Pancreas (tissue), 10 donors: ENCODE measurements around the gene MKKS. TPM values are rescaled to one million over a fixed set of nuclear protein-coding genes. Genes with fewer than 3 reads are reported as not detected.

Experiments used
- ATAC-seq, 4 donors: fragments of 200-7000 bp; cut with Tn5 transposase; one replicate each; pipeline versions ENCODE4 v1.8.0 to v1.9.1; 2020; ENCODE audit warnings: mild to moderate bottlenecking in 4 of 4, moderate library complexity in 4 of 4
- DNase-seq, 6 donors: peaks; one replicate each; pipeline ENCODE4 v3.0.0-alpha.2; 2020
- FAIRE-seq: peaks from 2 replicates; lab custom pipeline; 2012; peaks lifted over from hg19 to GRCh38; lab: Jason Lieb, UNC
- H3K27ac ChIP-seq, 4 donors: fragments of 200-600 bp; sonication (generic); 1 replicate in 3 of 4; 2 replicates in 1 of 4; pipeline versions ENCODE4 v1.5.0 to v1.8.0; 2020
- H3K27me3 ChIP-seq, 4 donors: fragments of 200-600 bp; one replicate each; pipeline ENCODE4 v1.8.0; 2021
- H3K36me3 ChIP-seq, 3 donors: fragments of 200-600 bp; sonication (generic) in 1 of 3; one replicate each; pipeline versions ENCODE4 v1.5.0 to v1.8.0; 2020 to 2021
- H3K4me1 ChIP-seq, 3 donors: fragments of 200-600 bp; one replicate each; pipeline ENCODE4 v1.8.0; 2021
- H3K4me3 ChIP-seq, 4 donors: fragments of 200-600 bp; sonication (generic) in 2 of 4; one replicate each; pipeline versions ENCODE4 v1.5.0 to v1.8.0; 2020 to 2021
- H3K9me3 ChIP-seq, 4 donors: fragments of 200-600 bp; one replicate each; pipeline ENCODE4 v1.8.0; 2021
- WGBS, 2 donors: extraction: QIAGEN DNeasy Blood & Tissue Kit; methylation state at CpG; one replicate each; pipeline ENCODE4 v1.1.7; 2013; 5-methylcytosine and 5-hydroxymethylcytosine counted together
- intact Hi-C, 3 donors: fragments of 100-400 bp; cut with DNase I; formaldehyde crosslinking; loops; one replicate each; pipeline versions ENCODE4 v1.11.1 to v1.14.2; 2022
- polyA plus RNA-seq, 2 donors: library from polyadenylated mRNA; stranded (reverse); fragments of 200-250 nt; gene quantifications; one replicate each; pipeline ENCODE4 v1.2.3, GENCODE V29; 2013
- total RNA-seq, 6 donors: library from RNA; stranded (reverse); fragmentation: NEBNext Ultra II Directional in 4 of 6; extraction: Animal tissue kit (Norgen Biotek cat#: 25700) in 4 of 6; gene quantifications; one replicate each; pipeline versions ENCODE4 v1.2.1 to v1.2.4, GENCODE V29; 2021 to 2023
- TF ChIP-seq, protein P1 (sequence below), 4 donors: fragments of 200-600 bp; sonication (generic) in 3 of 4; IDR thresholded peaks; one replicate each; pipeline versions ENCODE4 v1.5.0 to v1.8.0; 2021; ENCODE audit warnings: antibody characterized with exemption in 4 of 4
- donor health status: healthy with polysubstance abuse.
- donor health status: DM: no; HTN: no; CAD: no; lungs with moderate emphysema.
- donor health status: DM: no; HTN: no; CAD: no.
- donor health status: control.
- donor health status: control.
- donor health status: Bipolar disorder and iron deficiency.
- donor health status: DM: yes; HTN: yes; CAD: no.
- donor health status: DM: no; HTN: no; CAD: no.
- donor health status: DM: no; HTN: no; CAD: no.
- donor health status: DM: yes; HTN: yes; CAD: no.

Gene MKKS
- total and polyA plus RNA-seq, 8 donors: 5.3 to 15.3 (median 7.4) TPM

DNA sequence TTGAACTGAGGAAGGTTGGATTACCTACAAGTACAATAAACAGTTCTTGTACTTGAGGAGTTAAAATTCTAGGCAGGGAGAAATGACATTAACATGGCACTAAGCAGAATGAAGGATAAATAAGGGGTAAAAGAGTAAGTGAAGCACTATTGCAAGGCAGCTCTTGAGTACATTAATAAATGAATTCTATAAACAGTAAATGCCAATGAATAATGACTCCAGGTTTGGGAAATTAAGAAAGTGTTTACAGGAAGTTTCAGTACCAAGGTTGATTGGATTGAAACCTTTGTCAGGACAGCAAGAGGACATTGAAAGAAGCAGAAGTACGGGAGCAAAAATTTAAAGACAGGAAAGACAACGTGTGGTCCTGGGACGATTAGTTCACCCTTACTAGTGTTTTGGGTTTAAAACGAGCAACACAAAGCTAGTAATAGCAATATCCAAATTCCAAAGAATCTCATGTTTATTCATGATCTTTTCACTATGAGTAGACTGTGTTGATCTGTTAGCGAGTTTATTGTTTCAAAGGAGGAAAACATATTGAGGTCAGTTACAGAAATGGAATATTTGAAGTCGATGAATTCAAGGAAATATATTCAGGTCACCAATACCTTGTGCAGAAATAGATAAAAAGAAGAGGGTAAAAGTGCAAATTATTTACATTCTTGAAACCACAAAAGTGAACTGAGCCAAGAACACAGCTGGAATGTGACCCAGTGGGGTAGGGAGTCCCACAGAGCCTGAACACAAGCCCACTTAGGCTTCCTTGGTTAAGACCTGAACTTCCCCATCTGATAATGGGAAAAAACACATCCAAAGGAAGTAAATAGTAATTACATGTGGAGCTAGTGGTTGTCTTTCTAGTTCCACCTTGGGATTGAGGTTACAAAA lies 80.8 kb downstream of the MKKS start:
- DNase-seq (no peak), FAIRE-seq (no peak), ATAC-seq (peak in 2 of 4 donors; percentile 28 to 50)
- Histone ChIP-seq H3K27ac (peak overlapping the region in 2 of 4 donors; percentile 32 to 34), H3K4me1 (no peaks in the 10 kb centered on the region), H3K9me3 (no peaks in the 10 kb centered on the region), H3K36me3 (no peaks in the 10 kb centered on the region), H3K4me3 (no peak overlapping the region), H3K27me3 (no peaks in the 10 kb centered on the region)
- 24 to 42% methylated on average over 6 of the region's 6 CpGs for WGBS, 2 donors
- TF ChIP-seq, protein P1, sequence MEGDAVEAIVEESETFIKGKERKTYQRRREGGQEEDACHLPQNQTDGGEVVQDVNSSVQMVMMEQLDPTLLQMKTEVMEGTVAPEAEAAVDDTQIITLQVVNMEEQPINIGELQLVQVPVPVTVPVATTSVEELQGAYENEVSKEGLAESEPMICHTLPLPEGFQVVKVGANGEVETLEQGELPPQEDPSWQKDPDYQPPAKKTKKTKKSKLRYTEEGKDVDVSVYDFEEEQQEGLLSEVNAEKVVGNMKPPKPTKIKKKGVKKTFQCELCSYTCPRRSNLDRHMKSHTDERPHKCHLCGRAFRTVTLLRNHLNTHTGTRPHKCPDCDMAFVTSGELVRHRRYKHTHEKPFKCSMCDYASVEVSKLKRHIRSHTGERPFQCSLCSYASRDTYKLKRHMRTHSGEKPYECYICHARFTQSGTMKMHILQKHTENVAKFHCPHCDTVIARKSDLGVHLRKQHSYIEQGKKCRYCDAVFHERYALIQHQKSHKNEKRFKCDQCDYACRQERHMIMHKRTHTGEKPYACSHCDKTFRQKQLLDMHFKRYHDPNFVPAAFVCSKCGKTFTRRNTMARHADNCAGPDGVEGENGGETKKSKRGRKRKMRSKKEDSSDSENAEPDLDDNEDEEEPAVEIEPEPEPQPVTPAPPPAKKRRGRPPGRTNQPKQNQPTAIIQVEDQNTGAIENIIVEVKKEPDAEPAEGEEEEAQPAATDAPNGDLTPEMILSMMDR (IDR thresholded peaks at IDR 0.05): no peak
- intact Hi-C loops: no loop called here

Other genes with a start within 250 kb of the MKKS start
- gene SNAP25, start 215.4 kb downstream of the MKKS start, total RNA-seq: 1 to 10 TPM in 5 of 6 donors, under 1 TPM in 1; 0.95 to 8.4 (median 2.9) TPM
- gene SNAP25, start 215.4 kb downstream of the MKKS start, polyA plus RNA-seq: 10 to 100 TPM in 1 of 2 donors, 1 to 10 TPM in 1; 8.6 to 50.3 TPM
- 1 to 10 TPM; 2.5 to 6.4 (median 3.2) TPM for gene SLX4IP, start 1.1 kb upstream of the MKKS start, total RNA-seq
- gene SLX4IP, start 1.1 kb upstream of the MKKS start, polyA plus RNA-seq: 1 to 10 TPM; 2.7 TPM
- gene JAG1, start 239.8 kb upstream of the MKKS start, total RNA-seq: 10 to 100 TPM; 22.6 to 60.1 (median 27.4) TPM
- gene JAG1, start 239.8 kb upstream of the MKKS start, polyA plus RNA-seq: 10 to 100 TPM; 13.9 to 14.6 TPM